Testis (tissue), 2 donors: ENCODE results near the gene HRH3.

Experiments used
- CTCF ChIP-seq, 3 experiments: fragments of 450-650 bp in 2 of 3; fragments of 200-600 bp in 1 of 3; sonication (generic) in 1 of 3; IDR thresholded peaks; one replicate each; pipeline ENCODE4 v1.5.1; 2016 to 2019; ENCODE audit warnings: antibody characterized with exemption in 3 of 3, mild to moderate bottlenecking in 2 of 3, moderate library complexity in 1 of 3
- POLR2A ChIP-seq: fragments of 450-650 bp; IDR thresholded peaks from one replicate; pipeline ENCODE4 v1.6.1; 2017; ENCODE audit warnings: antibody characterized with exemption, mild to moderate bottlenecking, moderate library complexity

- TF ChIP-seq POLR2A (no peak), CTCF (IDR thresholded peaks at IDR 0.05) (no peak)
These were observed 18.6 kb upstream of the HRH3 start for GRCh38 chr20:62238569-62239277.
